HEK293 (cell line): ENCODE data around the gene COMMD6.
A peak's percentile ranks its signal among the peaks of the same experiment; 100 is the strongest.

Experiments used
- CTCF ChIA-PET: fragments of 350-600 bp; formaldehyde crosslinking; extraction: SDS; loops from one replicate; lab custom pipeline; 2021; ENCODE audit warnings: antibody characterized with exemption; lab: Yijun Ruan, JAX
- POLR2A ChIA-PET: fragments of 300-600 bp; formaldehyde crosslinking; extraction: SDS; loops from one replicate; lab custom pipeline; 2020; ENCODE audit warnings: antibody characterized with exemption, inconsistent platforms; lab: Yijun Ruan, JAX
- H3K27ac ChIP-seq: fragments of 200-500 bp; sonication (Bioruptor generic); 2 replicates; pipeline ENCODE4 v1.5.1; 2014; ENCODE audit warnings: low read depth, low read length, control low read depth, inconsistent platforms; ENCODE audit errors: extremely low read depth
- H3K36me3 ChIP-seq, 2 experiments: fragments of 200-500 bp in 1 of 2; sonication (Bioruptor generic) in 1 of 2; 1 replicate in 1 of 2; 2 replicates in 1 of 2; pipeline ENCODE4 v1.5.1; 2014 to 2017; ENCODE audit warnings: inconsistent platforms in 2 of 2, low read length in 2 of 2; ENCODE audit not compliant: control insufficient read depth in 2 of 2, insufficient read depth in 1 of 2
- H3K4me1 ChIP-seq: fragments of 200-500 bp; sonication (Bioruptor generic); 2 replicates; pipeline ENCODE4 v1.5.1; 2014; ENCODE audit warnings: mild to moderate bottlenecking, low read length, inconsistent platforms; ENCODE audit not compliant: control insufficient read depth, insufficient read depth
- H3K4me3 ChIP-seq: 2 replicates; pipeline ENCODE4 v1.5.1; 2011; ENCODE audit warnings: low read depth, mild to moderate bottlenecking, control low read depth, low read length, moderate library complexity
- H3K9me3 ChIP-seq: fragments of 200-500 bp; sonication (Bioruptor generic); 2 replicates; pipeline ENCODE4 v1.5.1; 2014; ENCODE audit warnings: low read depth, low read length, inconsistent platforms; ENCODE audit not compliant: control insufficient read depth, insufficient read depth
- GLIS1 ChIP-seq: fragments of 450-650 bp; formaldehyde crosslinking; IDR thresholded peaks from 2 replicates; pipeline ENCODE4 v1.5.1; 2016; ENCODE audit warnings: missing biosample characterization, missing genetic modification characterization
- GLIS2 ChIP-seq: fragments of 450-650 bp; formaldehyde crosslinking; IDR thresholded peaks from 2 replicates; pipeline ENCODE4 v1.5.1; 2016; ENCODE audit warnings: missing biosample characterization, missing genetic modification characterization
- KLF10 ChIP-seq: fragments of 450-650 bp; IDR thresholded peaks from 2 replicates; pipeline ENCODE4 v1.5.1; 2018; ENCODE audit warnings: missing biosample characterization, mild to moderate bottlenecking, missing genetic modification characterization
- PRDM4 ChIP-seq: fragments of 450-650 bp; formaldehyde crosslinking; IDR thresholded peaks from 2 replicates; pipeline ENCODE4 v1.5.1; 2017; ENCODE audit warnings: missing biosample characterization, missing genetic modification characterization
- SP2 ChIP-seq: fragments of 450-650 bp; formaldehyde crosslinking; IDR thresholded peaks from 2 replicates; pipeline ENCODE4 v1.5.1; 2016; ENCODE audit warnings: missing biosample characterization, missing genetic modification characterization
- TRIM28 ChIP-seq: IDR thresholded peaks from 2 replicates; pipeline ENCODE4 v1.6.1; 2011; ENCODE audit warnings: low read length, control low read depth, borderline replicate concordance
- ZBTB17 ChIP-seq: fragments of 450-650 bp; formaldehyde crosslinking; IDR thresholded peaks from 2 replicates; pipeline ENCODE4 v1.5.1; 2016; ENCODE audit warnings: missing biosample characterization, missing genetic modification characterization
- ZBTB26 ChIP-seq: fragments of 450-650 bp; formaldehyde crosslinking; optimal IDR thresholded peaks from 2 replicates; pipeline ENCODE3; 2016; ENCODE audit warnings: missing biosample characterization, mild to moderate bottlenecking, missing genetic modification characterization
- ZBTB6 ChIP-seq: fragments of 450-650 bp; formaldehyde crosslinking; IDR thresholded peaks from 2 replicates; pipeline ENCODE4 v1.5.1; 2017; ENCODE audit warnings: missing biosample characterization, missing genetic modification characterization
- ZBTB8A ChIP-seq: fragments of 450-650 bp; formaldehyde crosslinking; IDR thresholded peaks from 2 replicates; pipeline ENCODE4 v1.5.1; 2016; ENCODE audit warnings: missing biosample characterization, missing genetic modification characterization
- ZIC2 ChIP-seq: fragments of 450-650 bp; formaldehyde crosslinking; IDR thresholded peaks from 2 replicates; pipeline ENCODE4 v1.5.1; 2016; ENCODE audit warnings: missing biosample characterization, missing genetic modification characterization
- ZNF169 ChIP-seq: fragments of 450-650 bp; formaldehyde crosslinking; IDR thresholded peaks from 2 replicates; pipeline ENCODE4 v1.5.1; 2016; ENCODE audit warnings: missing biosample characterization, missing genetic modification characterization
- ZNF223 ChIP-seq: fragments of 450-650 bp; formaldehyde crosslinking; IDR thresholded peaks from 2 replicates; pipeline ENCODE4 v1.5.1; 2016; ENCODE audit warnings: missing biosample characterization, missing genetic modification characterization
- ZNF292 ChIP-seq: fragments of 450-650 bp; formaldehyde crosslinking; IDR thresholded peaks from 2 replicates; pipeline ENCODE4 v1.5.1; 2016; ENCODE audit warnings: low read depth, missing biosample characterization, missing genetic modification characterization, borderline replicate concordance
- ZNF335 ChIP-seq: fragments of 450-650 bp; formaldehyde crosslinking; conservative IDR thresholded peaks from 2 replicates; pipeline ENCODE4 v1.5.1; 2016; ENCODE audit warnings: missing biosample characterization, missing genetic modification characterization
- ZNF341 ChIP-seq: fragments of 450-650 bp; formaldehyde crosslinking; IDR thresholded peaks from 2 replicates; pipeline ENCODE4; 2016; ENCODE audit warnings: low read depth, missing biosample characterization, missing genetic modification characterization
- ZNF37A ChIP-seq: fragments of 450-650 bp; IDR thresholded peaks from 2 replicates; pipeline ENCODE4 v1.5.1; 2018; ENCODE audit warnings: missing biosample characterization, missing genetic modification characterization
- ZNF600 ChIP-seq: fragments of 450-650 bp; formaldehyde crosslinking; IDR thresholded peaks from 2 replicates; pipeline ENCODE4 v1.5.1; 2016; ENCODE audit warnings: missing biosample characterization, missing genetic modification characterization
- ZNF610 ChIP-seq: fragments of 450-650 bp; formaldehyde crosslinking; IDR thresholded peaks from 2 replicates; pipeline ENCODE4 v1.5.1; 2016; ENCODE audit warnings: missing biosample characterization, missing genetic modification characterization, borderline replicate concordance
- ZSCAN30 ChIP-seq: fragments of 450-650 bp; IDR thresholded peaks from 2 replicates; pipeline ENCODE4 v1.5.1; 2018; ENCODE audit warnings: missing biosample characterization, mild to moderate bottlenecking, missing genetic modification characterization, moderate library complexity
- TF ChIP-seq, protein P1 (sequence below): fragments of 450-650 bp; formaldehyde crosslinking; IDR thresholded peaks from 2 replicates; pipeline ENCODE4 v1.5.1; 2017; ENCODE audit warnings: missing biosample characterization, mild to moderate bottlenecking, missing genetic modification characterization, moderate library complexity
- TF ChIP-seq, protein P2 (sequence below): fragments of 450-650 bp; formaldehyde crosslinking; IDR thresholded peaks from 2 replicates; pipeline ENCODE4 v1.5.1; 2016; ENCODE audit warnings: missing biosample characterization, missing genetic modification characterization

Gene COMMD6

GRCh38 chr13:75482070-75482819 lies 55.4 kb downstream of the COMMD6 start, which contains the start of gene TBC1D4 (continued):
- TF ChIP-seq ZNF37A (tag by site-specific recombination) (no peak), ZNF169 (tag by site-specific recombination) (no peak), ZSCAN30 (tag by site-specific recombination) (0 out of 2 replicates have a peak, but pooled peaks have one; percentile 43)
- TF ChIP-seq, all 188 proteins: peak for 54

DNA sequence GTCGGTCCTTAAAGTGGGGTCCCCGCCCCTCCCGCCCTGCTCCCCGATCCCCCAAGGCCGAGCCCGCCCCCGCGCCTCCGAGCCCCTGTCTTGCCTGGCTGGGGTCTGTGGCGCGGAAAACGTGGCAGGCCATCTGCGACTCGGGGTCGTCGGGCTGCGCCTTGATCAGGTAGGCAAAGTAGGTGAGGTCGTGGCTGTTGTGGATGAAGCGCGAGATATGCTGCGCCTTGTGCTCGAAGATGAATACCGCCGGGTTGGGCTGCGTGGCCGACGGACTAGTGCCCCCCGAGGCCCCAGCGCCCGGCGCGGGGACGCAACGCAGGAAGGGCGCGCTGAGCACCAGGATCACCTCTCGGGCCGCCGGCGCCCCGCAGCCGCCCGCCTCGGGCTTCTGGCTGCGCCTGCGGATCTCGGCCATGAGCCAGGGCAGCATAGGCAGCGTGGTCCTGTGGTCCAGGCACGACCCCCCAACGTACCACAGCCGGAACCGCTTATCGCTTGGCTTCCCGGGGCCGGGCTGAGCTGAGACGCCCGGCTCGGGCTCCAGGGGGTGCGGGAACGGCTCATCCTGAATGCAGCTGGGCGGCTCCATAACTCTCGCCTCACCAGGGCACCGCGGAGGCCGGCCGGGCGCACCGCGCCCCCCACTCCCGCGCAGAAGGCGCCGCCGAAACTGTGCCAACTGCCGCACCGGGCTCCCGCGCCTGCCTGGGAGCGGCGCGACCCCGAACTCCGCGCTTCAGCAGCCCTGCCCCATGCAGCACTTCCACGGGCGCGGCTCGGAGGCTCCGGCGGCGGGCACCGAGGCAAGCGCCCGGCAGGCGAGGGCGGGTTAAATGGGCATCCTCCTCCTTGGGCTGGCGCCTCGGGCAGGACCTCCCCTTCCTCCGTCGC lies 56.2 kb downstream of the COMMD6 start:
- POLR2A ChIA-PET: interaction anchor here (0.8 to 1.4 kb wide), 4 partner anchors 44 to 69 kb away, joined by 4 to 5 read pairs (median 4); partner anchors contain the start of gene COMMD6
- Histone ChIP-seq H3K9me3 (no peaks in the 10 kb centered on the region), H3K4me3 (peak overlapping the region; percentile 70)
- TF ChIP-seq ZNF341: peak; percentile 46
- TF ChIP-seq GLIS2: peak; percentile 79
- no peak for TF ChIP-seq TRIM28
- TF ChIP-seq, protein P1, sequence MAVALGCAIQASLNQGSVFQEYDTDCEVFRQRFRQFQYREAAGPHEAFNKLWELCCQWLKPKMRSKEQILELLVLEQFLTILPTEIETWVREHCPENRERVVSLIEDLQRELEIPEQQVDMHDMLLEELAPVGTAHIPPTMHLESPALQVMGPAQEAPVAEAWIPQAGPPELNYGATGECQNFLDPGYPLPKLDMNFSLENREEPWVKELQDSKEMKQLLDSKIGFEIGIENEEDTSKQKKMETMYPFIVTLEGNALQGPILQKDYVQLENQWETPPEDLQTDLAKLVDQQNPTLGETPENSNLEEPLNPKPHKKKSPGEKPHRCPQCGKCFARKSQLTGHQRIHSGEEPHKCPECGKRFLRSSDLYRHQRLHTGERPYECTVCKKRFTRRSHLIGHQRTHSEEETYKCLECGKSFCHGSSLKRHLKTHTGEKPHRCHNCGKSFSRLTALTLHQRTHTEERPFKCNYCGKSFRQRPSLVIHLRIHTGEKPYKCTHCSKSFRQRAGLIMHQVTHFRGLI (tag by site-specific recombination): peak; percentile 89
- peak; percentile 60 for TF ChIP-seq ZNF335 (tag by site-specific recombination)
- no peak for TF ChIP-seq ZNF610 (tag by site-specific recombination)
- peak; percentile 68 for TF ChIP-seq ZBTB17
- peak; percentile 98 for TF ChIP-seq ZBTB8A (tag by site-specific recombination)
- peak; percentile 87; the same call in 1 of the 2 replicates for TF ChIP-seq ZBTB6 (tag by site-specific recombination)
- TF ChIP-seq, protein P2, sequence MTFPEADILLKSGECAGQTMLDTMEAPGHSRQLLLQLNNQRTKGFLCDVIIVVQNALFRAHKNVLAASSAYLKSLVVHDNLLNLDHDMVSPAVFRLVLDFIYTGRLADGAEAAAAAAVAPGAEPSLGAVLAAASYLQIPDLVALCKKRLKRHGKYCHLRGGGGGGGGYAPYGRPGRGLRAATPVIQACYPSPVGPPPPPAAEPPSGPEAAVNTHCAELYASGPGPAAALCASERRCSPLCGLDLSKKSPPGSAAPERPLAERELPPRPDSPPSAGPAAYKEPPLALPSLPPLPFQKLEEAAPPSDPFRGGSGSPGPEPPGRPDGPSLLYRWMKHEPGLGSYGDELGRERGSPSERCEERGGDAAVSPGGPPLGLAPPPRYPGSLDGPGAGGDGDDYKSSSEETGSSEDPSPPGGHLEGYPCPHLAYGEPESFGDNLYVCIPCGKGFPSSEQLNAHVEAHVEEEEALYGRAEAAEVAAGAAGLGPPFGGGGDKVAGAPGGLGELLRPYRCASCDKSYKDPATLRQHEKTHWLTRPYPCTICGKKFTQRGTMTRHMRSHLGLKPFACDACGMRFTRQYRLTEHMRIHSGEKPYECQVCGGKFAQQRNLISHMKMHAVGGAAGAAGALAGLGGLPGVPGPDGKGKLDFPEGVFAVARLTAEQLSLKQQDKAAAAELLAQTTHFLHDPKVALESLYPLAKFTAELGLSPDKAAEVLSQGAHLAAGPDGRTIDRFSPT (tag by site-specific recombination): no peak
- TF ChIP-seq KLF10 (tag by site-specific recombination): peak; percentile 46; the same call in 1 of the 2 replicates
- TF ChIP-seq ZNF223 (tag by site-specific recombination): peak; percentile 91
- peak; percentile 61 for TF ChIP-seq GLIS1 (tag by site-specific recombination)
- TF ChIP-seq SP2: 0 out of 2 replicates have a peak, but pooled peaks have one; percentile 1
- TF ChIP-seq ZNF292: 0 out of 2 replicates have a peak, but pooled peaks have one; percentile 1
- no peak for TF ChIP-seq PRDM4 (tag by site-specific recombination)
- peak; percentile 36; the same call in 1 of the 2 replicates for TF ChIP-seq ZNF600 (tag by site-specific recombination)
- TF ChIP-seq ZIC2 (tag by site-specific recombination): peak; percentile 87
- TF ChIP-seq ZBTB26 (tag by site-specific recombination): peak; percentile 78
- TF ChIP-seq, all 188 proteins: peak for 15
- H3K4me1 ChIP-seq: no peaks in the 10 kb centered on the region; the same call in 1 of the 2 replicates
- peak overlapping the region; percentile 75; the same call in 1 of the 2 replicates for H3K27ac ChIP-seq
- no peaks in the 10 kb centered on the region for H3K36me3 ChIP-seq
- CTCF ChIA-PET: interaction anchor here (0.5 to 2.3 kb wide), 17 partner anchors 10 to 1469 kb away, joined by 3 to 14 read pairs (median 5); partner anchors contain the start of gene UCHL3
